Prostate gland (tissue), 2 donors: ENCODE results near the gene AGBL5. TPM values are rescaled to one million over a fixed set of nuclear protein-coding genes. Genes with fewer than 3 reads are reported as not detected.

Source experiments
- DNase-seq: peaks from one replicate; pipeline ENCODE4 v3.0.0-alpha.2; 2019; ENCODE audit warnings: low spot score
- H3K27ac ChIP-seq, 2 donors: fragments of 200-600 bp; sonication (generic); 2 replicates each; pipeline ENCODE4 v1.5.1; 2017 to 2019
- H3K27me3 ChIP-seq: fragments of 200-600 bp; sonication (generic); replicated peaks from 2 replicates; pipeline ENCODE4 v1.5.1; 2019; ENCODE audit not compliant: insufficient read depth
- H3K36me3 ChIP-seq, 2 donors: fragments of 200-600 bp; sonication (generic); 1 replicate in 1 of 2; 2 replicates in 1 of 2; pipeline versions ENCODE4 v1.5.1 to v1.8.1; 2017 to 2019
- H3K4me1 ChIP-seq: fragments of 200-600 bp; sonication (generic); replicated peaks from 2 replicates; pipeline ENCODE4 v1.5.1; 2019
- H3K4me3 ChIP-seq, 2 donors: fragments of 200-600 bp; sonication (generic); 2 replicates each; pipeline ENCODE4 v1.5.1; 2017 to 2019
- H3K9me3 ChIP-seq: fragments of 200-600 bp; sonication (generic); 2 replicates; pipeline ENCODE4 v1.5.1; 2017
- POLR2A ChIP-seq: fragments of 450-650 bp; IDR thresholded peaks from one replicate; pipeline ENCODE4 v1.6.1; 2016; ENCODE audit warnings: antibody characterized with exemption, mild to moderate bottlenecking
- POLR2AphosphoS5 ChIP-seq: sonication (generic); formaldehyde crosslinking; IDR thresholded peaks from one replicate; pipeline ENCODE4 v1.6.1; 2017; ENCODE audit warnings: antibody characterized with exemption
- WGBS: methylation state at CpG from one replicate; pipeline ENCODE4 v1.1.5; 2018; 5-methylcytosine and 5-hydroxymethylcytosine counted together
- intact Hi-C: fragments of 100-400 bp; cut with DNase I; formaldehyde crosslinking; loops from one replicate; pipeline ENCODE4 v1.14.2; 2022
- total RNA-seq, 2 donors: library from RNA; depleted of rRNA; stranded (reverse); fragments of >200 nt; gene quantifications; one replicate each; pipeline ENCODE4 v1.1.0, GENCODE V29; 2016
- TF ChIP-seq, protein P1 (sequence below), 4 experiments: fragments of 200-600 bp in 2 of 4; fragments of 450-650 bp in 2 of 4; sonication (generic) in 2 of 4; IDR thresholded peaks; 1 replicate in 3 of 4; 2 replicates in 1 of 4; pipeline ENCODE4 v1.5.1; 2016 to 2019; ENCODE audit warnings: antibody characterized with exemption in 4 of 4, mild to moderate bottlenecking in 2 of 4, moderate library complexity in 2 of 4

Gene AGBL5
- total RNA-seq, 2 donors from 2014 or later: 31.9 to 87.1 TPM

DNA sequence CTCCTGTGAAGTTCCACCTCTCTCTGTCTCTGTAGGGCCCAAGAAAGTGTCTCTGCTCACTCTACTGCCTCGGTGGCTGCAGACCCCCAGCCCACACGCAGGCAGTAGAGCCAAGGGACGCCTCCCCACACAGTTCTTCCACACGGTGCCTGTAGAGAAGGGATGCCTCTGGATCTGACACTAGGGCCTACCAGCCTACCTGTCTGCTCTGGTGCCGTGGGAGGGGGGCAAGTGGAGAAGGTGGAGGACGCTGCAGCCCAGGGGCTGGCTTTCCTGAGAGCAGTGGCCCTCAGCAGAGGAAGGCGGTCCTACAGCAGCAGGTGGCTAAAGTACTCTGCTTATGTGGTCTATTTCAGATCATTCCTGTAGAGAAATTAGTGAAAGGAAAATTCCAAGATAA is 27.7 kb upstream of the AGBL5 start:
- H3K9me3 ChIP-seq: no peaks in the 10 kb centered on the region
- intact Hi-C loops: no loop called here
- no peak overlapping the region for H3K27ac ChIP-seq
- no peak for DNase-seq
- peaks cover 0 to 8% of the 10 kb centered on the region in 2 donors for H3K36me3 ChIP-seq
- TF ChIP-seq, protein P1, sequence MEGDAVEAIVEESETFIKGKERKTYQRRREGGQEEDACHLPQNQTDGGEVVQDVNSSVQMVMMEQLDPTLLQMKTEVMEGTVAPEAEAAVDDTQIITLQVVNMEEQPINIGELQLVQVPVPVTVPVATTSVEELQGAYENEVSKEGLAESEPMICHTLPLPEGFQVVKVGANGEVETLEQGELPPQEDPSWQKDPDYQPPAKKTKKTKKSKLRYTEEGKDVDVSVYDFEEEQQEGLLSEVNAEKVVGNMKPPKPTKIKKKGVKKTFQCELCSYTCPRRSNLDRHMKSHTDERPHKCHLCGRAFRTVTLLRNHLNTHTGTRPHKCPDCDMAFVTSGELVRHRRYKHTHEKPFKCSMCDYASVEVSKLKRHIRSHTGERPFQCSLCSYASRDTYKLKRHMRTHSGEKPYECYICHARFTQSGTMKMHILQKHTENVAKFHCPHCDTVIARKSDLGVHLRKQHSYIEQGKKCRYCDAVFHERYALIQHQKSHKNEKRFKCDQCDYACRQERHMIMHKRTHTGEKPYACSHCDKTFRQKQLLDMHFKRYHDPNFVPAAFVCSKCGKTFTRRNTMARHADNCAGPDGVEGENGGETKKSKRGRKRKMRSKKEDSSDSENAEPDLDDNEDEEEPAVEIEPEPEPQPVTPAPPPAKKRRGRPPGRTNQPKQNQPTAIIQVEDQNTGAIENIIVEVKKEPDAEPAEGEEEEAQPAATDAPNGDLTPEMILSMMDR (IDR thresholded peaks at IDR 0.05): no peak
- no peak for TF ChIP-seq POLR2A
- no peak for TF ChIP-seq POLR2AphosphoS5
- no peaks in the 10 kb centered on the region for H3K4me1 ChIP-seq
- H3K27me3 ChIP-seq: no peaks in the 10 kb centered on the region
- WGBS: 90% methylated on average over 7 of the region's 7 CpGs
- H3K4me3 ChIP-seq: no peak overlapping the region

DNA sequence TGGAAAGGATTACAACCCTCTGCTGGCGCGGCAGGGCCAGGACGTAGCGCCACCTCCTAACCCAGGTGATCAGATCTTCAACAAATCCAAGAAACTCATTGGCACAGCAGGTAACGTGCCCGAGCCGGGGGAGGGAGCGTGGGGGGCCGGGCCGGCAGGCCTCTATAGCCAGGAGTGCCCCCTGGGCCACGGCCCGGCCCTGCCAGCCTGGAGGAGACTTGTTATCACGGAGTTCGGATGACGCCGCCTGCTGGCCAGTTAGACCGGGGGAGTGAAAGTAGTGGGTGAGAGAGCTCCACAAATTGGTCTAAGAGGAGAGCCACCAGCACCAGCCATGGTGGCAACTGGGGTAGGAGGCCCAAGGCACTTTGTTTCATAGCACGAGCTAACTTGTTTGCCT is 27.3 kb upstream of the AGBL5 start:
- TF ChIP-seq, protein P1 (IDR thresholded peaks at IDR 0.05): no peak
- no peak for TF ChIP-seq POLR2A
- TF ChIP-seq POLR2AphosphoS5: no peak
- no peaks in the 10 kb centered on the region for H3K9me3 ChIP-seq
- no peak overlapping the region for H3K4me3 ChIP-seq
- no peaks in the 10 kb centered on the region for H3K4me1 ChIP-seq
- no peak for DNase-seq
- no peak overlapping the region for H3K27ac ChIP-seq
- peaks cover 0 to 8% of the 10 kb centered on the region in 2 donors for H3K36me3 ChIP-seq
- H3K27me3 ChIP-seq: no peaks in the 10 kb centered on the region
- 76% methylated on average over 18 of the region's 18 CpGs for WGBS
- intact Hi-C loops: no loop called here

DNA sequence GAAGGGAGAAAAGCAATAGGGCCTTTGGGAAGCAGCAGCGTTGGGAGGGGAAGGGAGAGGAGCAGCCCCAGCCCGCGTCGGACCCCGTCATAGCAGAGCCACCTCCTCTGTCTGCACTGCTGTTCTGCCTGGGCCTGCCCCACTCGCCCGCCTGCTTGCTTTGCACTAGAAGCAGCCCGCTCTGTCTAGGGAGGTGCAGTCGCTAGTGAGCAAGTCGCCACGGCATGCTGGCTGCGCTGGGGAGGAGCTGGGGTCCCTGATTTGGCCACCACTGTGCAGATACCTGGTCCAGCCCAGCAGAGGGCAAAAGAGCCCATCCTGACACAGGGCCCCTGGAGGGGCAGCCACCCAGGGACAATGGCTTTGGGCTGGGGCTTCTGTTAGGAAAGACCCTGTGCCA is 26.7 kb upstream of the AGBL5 start:
- no peak overlapping the region for H3K4me3 ChIP-seq
- H3K36me3 ChIP-seq: peaks cover 0 to 8% of the 10 kb centered on the region in 2 donors
- no peaks in the 10 kb centered on the region for H3K27me3 ChIP-seq
- no peak for DNase-seq
- intact Hi-C loops: no loop called here
- H3K9me3 ChIP-seq: no peaks in the 10 kb centered on the region
- TF ChIP-seq POLR2AphosphoS5 (no peak), POLR2A (no peak)
- TF ChIP-seq, protein P1 (IDR thresholded peaks at IDR 0.05): no peak
- 70% methylated on average over 12 of the region's 12 CpGs for whole genome bisulfite sequencing
- no peaks in the 10 kb centered on the region for H3K4me1 ChIP-seq
- no peak overlapping the region for H3K27ac ChIP-seq

DNA sequence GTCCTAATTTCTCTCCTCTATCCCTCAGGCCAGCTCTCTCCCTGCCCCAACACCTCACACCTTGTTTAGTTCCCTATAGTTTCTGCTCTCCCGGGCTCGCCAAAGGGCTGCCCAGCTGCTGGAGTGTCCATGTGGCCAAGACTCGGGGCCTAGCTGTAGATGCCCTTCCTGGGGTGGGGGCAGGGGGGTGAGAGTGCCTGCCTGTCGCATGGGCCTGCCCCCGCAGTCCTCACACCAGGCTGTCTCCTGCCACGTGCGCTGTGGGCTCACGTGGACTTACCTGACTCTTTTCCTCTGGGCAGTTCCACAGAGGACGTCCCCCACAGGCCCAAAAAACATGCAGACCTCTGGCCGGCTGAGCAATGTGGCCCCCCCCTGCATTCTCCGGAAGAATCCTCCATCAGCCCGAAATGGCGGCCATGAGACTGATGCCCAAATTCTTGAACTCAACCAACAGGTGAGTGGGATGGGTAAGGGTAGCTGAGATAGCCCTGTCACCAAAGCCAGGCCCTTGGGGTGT is 26.1 kb upstream of the AGBL5 start:
- Histone ChIP-seq H3K4me1 (no peaks in the 10 kb centered on the region), H3K9me3 (no peaks in the 10 kb centered on the region), H3K4me3 (no peak overlapping the region), H3K27ac (no peak overlapping the region), H3K27me3 (no peaks in the 10 kb centered on the region), H3K36me3 (peaks cover 0 to 8% of the 10 kb centered on the region in 2 donors)
- no peak for DNase-seq
- intact Hi-C loops: no loop called here
- WGBS: 90% methylated on average over 13 of the region's 13 CpGs
- TF ChIP-seq POLR2A (no peak), POLR2AphosphoS5 (no peak)
- TF ChIP-seq, protein P1 (IDR thresholded peaks at IDR 0.05): no peak
